HG03469 (cell line): Measurements from ENCODE around the gene MVK.
"Not testable (repeated sequence)": the region's sequence is repeated elsewhere in the genome, so short reads cannot be mapped to it uniquely, and the experiment has no call there.

Experiments used
- ATAC-seq: cut with Tn5 transposase; IDR thresholded peaks from one replicate; pipeline ENCODE4 v1.9.1; 2021; ENCODE audit warnings: mild to moderate bottlenecking, moderate library complexity, moderate number of reproducible peaks; ENCODE audit not compliant: unreplicated experiment

The MVK gene

DNA sequence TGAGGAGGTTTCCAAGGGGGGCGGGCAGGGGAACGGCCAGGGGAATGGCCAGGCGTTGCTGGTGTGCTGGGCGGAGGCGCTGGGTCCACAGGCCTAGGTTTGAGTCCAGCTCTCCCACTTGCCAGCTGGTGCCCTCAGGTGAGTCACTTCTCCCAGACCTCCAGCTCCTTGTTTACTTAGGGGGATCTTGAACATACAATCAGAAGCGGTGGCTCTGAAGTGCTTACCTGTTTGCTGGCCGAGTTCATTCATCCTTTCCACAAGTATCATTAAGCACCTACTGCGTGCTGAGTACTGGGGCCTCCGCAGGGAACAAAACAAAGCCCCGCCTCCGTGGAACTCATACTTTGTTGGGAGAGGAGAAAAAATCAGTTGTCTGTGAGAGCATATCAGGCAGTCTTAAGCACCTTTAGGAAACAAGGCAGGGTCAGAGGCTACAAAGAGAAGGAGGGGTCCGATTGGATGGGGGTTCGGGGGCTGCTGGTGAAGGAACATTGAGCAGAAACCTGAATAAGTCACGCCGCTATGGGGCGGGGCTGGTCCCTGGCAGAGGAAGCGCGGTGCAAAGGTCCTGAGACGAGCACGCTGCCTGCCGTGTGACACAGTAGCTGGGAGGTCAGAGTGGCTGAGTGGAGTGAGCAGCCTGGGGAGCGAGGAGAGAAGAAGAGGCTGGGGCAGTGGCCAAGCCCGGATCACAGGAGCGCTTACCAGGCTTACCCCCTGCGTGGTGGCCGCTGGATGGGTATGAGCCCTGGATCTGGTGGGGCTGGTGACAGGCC, 15.1 kb downstream of the MVK start:
- ATAC-seq: no peak

DNA sequence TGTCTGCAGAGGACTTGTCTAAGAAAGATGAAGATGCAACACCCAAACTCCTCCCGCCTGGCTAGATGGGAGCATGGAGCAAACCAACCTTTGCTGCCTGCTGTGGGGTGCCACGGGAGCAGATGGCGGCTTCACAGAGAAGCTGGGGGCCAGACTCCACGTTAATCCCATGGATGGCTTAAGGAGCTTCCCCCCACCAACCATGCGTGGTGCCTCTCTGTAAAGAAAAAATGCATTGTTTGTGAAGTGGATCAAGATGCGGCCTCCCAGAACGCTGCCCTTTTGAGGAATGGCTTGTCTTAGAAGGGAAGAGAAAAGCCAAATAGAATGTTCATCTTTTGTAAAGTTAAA, 15.6 kb downstream of the MVK start:
- no peak for ATAC-seq

DNA sequence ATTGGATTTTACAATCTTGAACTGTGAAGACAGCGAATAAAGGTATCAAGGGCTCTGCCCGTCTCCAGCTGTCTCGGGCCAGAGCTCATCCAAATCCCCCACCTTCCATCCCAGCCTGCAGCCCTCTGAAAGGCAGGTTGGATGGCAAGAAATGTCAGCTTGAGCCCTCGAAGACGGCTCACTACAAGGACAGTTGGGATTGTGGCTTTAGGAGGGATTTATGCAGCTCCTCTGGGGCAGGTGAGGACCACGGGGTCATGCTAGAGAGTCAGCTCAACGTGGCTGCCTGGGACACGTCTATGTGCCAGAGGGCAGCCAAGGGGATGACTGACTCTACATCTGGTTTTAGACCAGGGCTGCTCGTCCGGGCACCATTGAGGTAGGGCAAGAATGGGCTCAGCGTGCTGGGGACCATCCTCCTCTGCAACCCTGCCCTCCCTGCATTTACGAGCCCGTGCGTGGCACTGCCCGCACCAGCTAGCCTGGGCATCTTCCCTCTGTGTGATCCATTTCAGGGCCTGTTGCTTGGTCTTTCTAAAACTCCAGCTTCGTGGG, 16.2 kb downstream of the MVK start:
- no peak for ATAC-seq

DNA sequence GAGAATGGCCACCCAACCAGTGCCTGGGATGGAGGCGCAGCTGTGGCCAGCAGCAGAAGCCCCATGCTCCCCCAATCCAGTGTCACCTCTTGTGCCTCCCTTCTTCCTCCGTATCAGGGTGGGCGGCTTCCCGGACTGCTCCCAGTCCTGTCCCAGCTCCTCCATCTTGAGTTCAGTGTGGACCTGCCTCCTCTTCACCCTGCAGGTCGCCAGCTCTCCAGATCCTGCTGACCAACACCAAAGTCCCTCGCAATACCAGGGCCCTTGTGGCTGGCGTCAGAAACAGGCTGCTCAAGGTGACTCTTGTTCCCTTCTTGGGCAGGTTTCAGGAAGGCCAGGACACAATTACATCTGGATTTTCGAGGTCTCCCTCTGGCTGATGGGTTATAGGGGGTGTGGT, 17.0 kb downstream of the MVK start:
- no peak for ATAC-seq

DNA sequence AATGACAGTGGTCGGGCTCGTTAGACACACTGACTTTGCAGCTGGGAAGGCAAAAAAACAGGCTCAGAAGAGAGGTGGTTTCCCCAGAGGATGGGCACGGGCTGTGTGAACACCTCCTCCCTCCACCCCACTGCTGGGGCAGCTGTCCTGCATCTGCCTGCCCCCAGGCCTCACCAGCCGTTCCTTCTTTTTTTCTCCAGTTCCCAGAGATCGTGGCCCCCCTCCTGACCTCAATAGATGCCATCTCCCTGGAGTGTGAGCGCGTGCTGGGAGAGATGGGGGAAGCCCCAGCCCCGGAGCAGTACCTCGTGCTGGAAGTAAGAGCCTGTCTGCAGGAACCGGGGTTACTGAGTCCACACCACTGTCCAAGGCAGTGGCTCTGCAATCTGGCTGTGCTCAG, 17.4 kb downstream of the MVK start:
- ATAC-seq: no peak

DNA sequence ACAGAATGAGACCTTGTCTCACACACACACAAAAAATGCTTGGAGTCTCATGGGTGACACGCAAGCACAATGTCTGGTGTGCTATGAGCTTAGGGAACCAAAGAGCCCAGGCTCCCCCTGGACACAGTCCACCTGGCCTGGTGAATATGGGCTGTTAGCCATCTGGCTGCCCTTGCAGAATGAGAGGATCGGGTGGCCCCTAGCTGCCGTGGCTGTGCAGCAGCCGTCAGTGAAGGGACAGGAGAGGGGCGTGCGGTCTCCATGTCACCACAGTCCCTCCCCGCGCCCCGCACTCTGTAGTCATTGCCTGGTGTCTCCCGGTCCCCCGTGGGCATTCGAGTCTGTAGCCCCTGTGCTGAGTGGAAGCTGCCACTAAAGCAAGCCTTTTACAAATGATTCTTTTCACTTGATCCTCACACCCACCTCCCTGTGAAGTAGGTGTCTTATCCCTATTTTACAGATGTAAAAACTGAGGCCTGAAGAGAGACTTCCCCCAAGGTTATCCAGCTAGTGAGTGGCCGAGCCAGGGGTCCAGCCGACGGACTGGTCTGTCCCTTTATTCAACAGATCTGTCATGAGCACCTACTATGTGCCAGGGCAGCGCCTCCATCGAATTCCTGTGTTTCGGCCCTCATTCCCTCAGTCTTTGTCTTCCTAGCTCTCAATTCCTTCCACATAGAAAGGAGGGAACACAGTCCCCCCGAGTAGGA, 18.8 kb downstream of the MVK start:
- no peak for ATAC-seq

DNA sequence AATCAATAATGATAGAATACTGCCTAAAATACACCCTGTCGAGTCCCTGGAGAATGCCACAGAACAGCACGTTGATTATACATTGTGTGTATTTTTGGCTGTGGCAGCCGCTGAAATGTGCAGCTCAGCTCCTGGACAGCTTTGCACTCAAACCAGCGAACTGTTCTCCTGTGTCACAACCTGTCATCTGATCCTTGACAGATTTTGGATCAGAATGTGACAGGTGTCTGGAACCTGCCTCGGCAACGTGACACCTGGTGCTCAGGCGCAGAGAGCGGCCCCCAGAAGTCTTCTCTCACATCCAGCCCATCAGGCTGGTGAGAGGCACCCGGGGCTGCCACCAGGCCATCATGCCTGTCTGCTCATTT, 19.3 kb downstream of the MVK start:
- ATAC-seq: no peak

DNA sequence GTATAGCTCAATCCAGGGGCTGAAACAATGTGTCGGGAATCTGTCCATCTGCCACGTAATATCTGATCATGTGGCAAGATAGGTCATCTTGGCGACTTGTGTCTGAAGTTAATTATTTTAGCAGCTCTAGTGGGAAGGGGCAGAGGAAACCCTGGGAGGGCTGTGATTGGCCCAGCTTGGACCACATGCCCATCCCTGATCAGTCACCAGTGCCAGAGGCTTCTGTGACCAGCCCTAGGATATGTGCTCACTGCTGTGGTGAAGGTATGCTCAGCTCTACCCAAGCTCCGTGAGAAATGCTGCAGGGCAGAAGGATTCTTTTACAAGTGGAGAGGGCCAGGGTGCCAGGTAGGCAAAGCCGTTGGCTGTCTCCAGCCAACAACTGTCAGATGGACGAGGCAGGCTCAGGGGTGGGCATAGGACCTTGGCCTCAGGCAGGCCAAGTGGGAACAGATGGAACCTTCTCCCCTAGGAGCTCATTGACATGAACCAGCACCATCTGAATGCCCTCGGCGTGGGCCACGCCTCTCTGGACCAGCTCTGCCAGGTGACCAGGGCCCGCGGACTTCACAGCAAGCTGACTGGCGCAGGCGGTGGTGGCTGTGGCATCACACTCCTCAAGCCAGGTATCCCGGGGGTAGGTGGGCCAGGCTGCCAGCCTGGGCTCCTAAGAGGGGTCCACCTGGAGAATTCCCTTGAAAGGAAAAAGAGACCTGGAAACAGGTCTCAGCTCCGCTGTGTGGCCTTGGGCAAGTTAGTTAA, 21.1 kb downstream of the MVK start:
- ATAC-seq: no peak

DNA sequence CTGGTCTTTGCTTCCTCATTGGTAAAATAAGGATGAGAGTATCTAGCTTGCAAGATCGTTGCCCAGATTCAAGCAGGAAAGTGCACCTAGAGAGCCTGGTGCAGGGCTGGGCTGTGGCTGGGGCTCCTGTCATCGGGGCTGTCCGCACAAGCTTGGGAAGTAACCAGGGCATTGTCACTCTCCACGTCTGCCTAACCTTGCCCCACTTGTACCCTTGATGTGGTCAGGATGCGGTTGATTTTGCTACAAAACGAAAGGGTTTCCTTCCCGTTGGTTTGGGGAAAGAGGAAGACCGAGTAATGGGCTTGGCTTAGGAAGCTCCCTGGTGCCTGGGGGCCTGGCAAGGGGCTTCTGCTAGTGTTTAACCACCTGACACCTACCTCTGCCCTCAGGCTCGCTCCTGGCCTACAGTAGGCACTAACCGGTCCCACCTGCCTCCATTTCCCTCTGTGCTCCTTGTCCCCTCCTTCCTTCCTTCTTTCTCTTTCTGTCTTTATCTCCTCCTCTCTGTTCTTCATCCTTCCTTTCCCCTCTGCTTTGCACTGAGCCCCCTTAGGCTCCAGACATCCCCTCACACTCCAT, 21.8 kb downstream of the MVK start:
- ATAC-seq: no peak

DNA sequence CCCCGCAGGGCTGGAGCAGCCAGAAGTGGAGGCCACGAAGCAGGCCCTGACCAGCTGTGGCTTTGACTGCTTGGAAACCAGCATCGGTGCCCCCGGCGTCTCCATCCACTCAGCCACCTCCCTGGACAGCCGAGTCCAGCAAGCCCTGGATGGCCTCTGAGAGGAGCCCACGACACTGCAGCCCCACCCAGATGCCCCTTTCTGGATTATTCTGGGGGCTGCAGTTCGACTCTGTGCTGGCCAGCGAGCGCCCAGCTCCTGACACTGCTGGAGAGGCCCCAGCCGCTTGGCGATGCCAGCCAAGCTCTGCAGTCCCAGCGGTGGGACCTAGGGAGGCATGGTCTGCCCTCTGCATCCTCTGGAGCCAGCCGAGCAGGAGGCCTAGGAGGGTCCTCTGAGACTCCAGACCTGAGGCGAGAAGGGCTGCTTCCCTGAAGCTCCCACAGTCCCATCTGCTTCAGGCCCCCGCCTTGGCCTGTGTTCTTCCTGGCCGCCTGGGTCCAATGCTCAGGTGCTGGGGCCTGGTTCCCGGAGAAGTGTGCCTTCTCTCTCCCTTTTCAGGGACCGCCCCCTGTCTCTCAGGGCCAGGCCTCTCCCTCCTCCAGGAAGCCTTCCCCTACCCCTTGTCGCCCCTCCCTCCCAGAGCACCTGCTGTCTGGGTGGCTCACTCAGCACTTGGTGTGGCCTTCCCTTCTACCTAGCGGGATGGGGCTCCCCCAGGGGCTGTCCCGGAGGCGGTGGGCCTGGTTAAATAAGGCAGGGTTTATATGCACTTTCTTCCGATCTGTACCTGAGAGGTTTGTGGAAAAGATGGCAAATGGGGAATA, 23.0 kb downstream of the MVK start:
- no peak for ATAC-seq

DNA sequence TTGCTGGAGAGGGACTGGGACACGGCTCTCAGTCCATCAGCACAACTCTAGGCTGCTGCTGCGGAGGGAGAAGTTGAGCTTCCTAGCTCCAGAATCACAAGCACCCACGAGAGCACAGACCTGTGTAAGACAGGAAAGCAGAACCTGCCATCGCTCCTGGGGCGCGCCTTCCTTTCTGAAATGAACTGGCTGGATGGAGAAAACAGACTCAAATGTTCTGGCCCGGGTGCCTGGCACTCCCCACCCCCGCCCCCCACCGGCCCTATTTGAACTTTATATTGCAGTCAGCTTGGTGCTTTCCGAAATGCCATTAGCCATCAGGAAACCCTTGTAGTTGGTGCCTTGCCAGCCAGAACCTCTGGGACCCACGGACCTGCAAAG, 23.8 kb downstream of the MVK start:
- no peak for ATAC-seq

DNA sequence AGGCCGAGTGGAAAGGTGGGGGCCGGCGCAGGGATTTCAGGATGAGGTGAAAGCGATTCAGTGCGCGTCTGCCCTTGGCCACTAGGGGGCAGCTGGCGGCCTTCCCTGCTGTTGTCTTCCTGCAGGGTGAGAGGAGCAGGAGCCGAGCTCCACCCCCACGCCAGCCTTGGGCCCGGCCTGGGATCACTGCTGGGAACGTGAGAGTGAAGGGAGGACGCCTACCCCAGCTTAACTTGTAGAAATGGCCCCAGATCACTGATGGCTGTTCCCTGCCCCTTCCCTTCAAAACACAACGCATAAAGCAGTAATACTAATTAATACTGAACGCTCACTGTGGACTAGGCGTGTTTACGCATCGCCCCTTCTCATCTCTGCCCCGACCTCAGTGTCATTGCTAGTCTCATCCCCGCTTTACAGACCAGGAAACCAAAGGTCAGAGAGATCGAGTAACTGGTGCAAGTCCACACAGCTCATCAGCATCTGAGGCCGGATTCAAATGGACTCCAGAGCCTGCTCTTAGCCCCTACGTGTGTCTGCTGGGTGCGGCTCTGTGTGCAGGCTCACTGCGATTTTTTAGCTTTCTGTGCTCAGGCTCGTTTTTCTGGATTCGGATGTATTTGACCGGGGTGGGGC, 24.3 kb downstream of the MVK start:
- ATAC-seq: no peak

DNA sequence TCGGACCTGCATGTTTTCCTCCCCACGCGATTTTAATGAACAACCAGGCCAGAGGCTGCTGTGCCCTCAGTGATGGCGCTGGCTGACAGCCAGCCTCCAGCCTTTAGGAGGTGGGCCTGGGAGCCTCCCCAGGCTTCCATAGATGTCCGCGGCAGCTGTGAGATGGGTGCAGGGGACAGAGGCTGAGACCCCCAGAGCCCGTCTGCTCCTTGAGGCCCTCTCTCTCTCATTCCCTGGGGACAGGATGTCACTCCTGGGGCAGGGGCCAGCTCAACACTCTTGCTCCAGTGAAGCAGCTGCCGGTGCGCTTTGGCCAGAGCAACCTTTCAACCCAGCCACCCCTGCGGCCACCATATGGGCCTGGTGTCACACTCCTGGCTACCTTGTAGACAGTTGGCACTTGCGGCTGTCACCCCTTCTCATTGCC, 24.8 kb downstream of the MVK start:
- no peak for ATAC-seq

DNA sequence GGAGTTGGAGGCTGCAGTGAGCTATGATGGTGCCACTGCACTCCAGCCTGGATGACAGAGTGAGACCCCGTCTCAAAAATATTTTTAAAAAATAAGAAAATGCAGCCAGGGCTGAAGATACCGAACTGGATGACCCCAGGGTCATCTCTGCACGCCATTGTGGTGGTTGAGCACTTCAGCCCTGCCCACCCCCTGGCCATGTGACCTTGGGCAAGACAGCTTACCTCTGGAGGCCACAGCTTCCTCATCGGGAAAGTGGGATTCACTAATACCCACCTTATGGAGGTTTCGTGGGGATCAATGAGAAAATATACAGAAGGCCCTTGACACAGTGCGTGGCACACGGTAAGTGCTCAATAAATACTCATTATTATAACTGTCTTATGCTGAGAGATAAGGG, 25.5 kb downstream of the MVK start:
- no peak for ATAC-seq

DNA sequence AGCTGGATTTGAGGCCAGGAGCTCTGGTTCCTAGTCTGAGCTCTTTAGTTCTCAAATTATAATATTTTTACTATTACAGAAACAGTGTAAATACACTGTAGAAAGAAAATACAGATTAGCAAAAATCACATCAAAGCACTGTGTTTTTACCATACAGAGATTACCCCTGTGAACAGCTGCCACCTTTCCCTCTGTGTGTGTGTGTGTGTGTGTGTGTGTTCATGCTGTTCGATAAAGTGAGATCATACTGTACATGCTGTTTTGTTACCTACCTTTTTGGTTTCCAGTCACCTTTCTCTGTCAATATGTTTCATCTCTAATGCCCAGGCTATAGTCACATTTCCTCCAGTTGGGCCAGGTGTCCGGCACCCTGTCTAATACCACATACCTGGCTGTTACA, 26.9 kb downstream of the MVK start:
- ATAC-seq: no peak

DNA sequence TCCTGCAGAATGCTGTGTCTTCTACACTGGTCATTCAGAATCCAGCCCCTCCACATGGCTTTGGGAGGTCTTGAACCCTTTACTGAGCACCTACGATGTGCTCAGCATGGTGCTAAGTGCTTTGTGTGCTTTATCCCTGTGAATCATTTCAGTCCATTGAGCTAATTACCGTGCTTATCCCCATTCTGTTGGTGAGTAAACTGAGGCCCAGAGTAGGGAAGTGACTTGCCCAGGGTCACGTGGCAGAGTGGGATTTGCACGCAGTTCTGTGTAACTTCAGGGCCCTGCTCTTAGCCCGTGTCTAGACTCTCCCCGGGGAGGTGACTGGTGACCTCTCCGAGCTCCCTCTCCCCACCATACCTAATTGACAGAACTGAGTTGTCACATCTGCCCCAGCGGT, 27.4 kb downstream of the MVK start:
- no peak for ATAC-seq

DNA sequence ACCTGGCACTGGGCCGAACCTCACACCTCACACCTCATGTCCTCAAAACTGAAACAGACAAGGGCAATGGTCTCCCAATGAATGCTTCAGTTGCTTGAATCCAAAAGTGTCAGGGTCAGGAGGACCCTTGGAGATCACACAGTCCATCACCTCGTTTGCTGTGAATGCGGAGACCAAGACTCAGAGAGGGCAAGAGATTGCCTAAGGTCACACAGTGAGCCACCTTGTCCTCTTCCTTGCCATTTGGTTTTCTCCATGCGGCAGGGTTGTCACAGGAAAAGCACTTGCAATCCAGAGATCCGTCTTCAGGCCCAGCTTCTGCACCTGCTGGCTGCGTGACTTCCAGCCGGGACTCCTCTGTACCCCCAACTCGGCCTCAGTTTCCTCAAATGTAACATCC, 28.0 kb downstream of the MVK start:
- no peak for ATAC-seq

DNA sequence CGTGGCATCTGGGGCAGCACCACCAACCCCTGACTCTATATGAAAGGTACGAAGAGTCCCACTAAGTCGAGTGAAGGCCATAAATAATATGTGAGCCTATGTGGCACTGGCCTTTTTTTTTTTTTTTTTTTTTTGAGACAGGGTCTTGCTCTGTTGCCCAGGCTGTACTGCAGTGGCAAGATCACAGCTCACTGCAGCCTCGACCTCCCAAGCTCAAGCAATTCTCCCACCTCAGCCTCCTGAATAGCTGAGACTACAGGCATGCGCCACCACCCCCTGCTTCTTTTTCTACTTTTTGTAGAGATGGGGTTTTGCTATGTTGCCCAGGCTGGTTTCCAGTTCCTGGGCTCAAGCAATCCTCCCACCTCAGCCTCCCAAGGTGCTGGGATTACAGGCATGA, 28.5 kb downstream of the MVK start:
- not testable (repeated sequence) for ATAC-seq

DNA sequence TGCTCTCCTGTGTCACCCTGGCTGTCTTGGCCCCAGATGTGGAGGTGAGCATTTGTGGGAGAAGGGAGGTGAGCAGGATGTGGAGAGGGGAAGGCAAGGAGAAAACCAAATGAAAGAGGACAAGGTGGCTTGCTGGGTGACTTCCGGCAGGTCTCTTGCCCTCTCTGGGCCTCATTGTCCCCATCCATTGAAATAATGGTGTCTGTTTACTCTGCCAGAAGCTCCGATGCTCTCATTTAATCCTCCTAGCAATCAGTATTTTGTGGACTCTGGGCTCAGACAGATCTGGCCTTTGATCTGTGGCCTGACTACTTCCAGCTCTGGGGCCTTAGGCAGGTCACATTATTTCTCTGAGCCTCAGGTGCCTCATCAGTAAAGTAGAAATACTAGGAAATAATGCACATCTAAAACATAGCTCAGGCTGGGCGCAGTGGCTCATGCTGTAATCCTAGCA, 30.6 kb downstream of the MVK start:
- ATAC-seq: no peak

DNA sequence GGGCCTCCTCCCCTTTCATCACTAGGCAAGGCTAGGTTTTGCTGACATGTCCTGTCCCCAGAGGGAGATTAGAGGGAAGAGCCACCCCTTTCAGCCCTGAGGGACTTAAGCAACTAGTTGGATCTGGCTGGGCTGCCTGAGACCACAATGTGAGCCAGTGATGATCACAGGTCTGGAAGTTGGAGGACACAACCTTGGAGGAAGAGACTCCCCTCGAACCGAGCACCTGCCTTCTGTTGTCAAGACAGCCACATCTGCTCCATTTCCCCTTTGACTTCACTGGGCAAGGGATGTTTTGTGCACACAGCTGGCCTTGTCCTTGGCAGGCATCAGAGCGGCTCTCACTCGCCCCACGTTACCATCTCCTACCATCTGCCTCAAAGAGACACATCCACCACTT, 31.4 kb downstream of the MVK start:
- no peak for ATAC-seq
